ENCODE results near the gene CMPK1. TPM values are rescaled to one million over a fixed set of nuclear protein-coding genes. Genes with fewer than 3 reads are reported as not detected.

The CMPK1 gene
- polyA plus RNA-seq, 1 donor (not counting 4 experiments of a cell fraction or from before 2014, with no cell fraction given) = 63.8 TPM

DNA sequence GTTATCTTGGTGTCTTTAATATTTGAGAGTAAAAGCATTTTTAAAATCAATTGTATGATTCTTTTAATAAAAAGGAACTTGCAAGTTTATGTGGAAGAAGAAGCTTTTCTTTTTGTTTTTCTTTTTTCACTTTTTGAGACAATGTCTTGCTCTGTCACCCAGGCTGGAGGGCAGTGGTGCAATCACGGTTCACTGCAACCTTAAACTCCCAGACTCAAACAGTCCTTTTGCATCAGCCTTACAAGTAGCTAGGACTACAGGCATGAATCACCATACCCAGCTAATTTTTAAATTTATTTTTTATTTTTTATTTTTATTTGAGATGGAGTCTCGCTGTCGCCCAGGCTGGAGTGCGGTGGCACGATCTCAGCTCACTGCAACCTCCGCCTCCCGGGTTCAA lies 34.1 kb downstream of the CMPK1 start:
- Histone ChIP-seq H3K27ac (ENCODE audit: control insufficient read depth, insufficient read depth, low read length) (no peak overlapping the region), H3K9me1 (ENCODE audit: control insufficient read depth, extremely low read depth, insufficient read depth, low read length) (no peaks in the 10 kb centered on the region), H3K4me1 (ENCODE audit: control insufficient read depth, extremely low read depth, insufficient read depth, low read length) (no peaks in the 10 kb centered on the region), H3K9me3 (ENCODE audit: control insufficient read depth, low read depth, low read length) (no peaks in the 10 kb centered on the region), H3K4me2 (ENCODE audit: control insufficient read depth, extremely low read depth, insufficient read depth, low read depth, low read length) (no peak overlapping the region), H3K36me3 (ENCODE audit: control insufficient read depth in 2 of 2, extremely low read depth in 1 of 2, insufficient read depth in 2 of 2, low read length in 2 of 2) (peaks cover 0 to 9% of the 10 kb centered on the region in 2 experiments), H2AFZ (ENCODE audit: control insufficient read depth, low read length) (no peak overlapping the region), H3K27me3 (ENCODE audit: control insufficient read depth, extremely low read depth, insufficient read depth, low read length) (no peaks in the 10 kb centered on the region), H3K79me2 (ENCODE audit: control insufficient read depth, insufficient read depth, low read length) (peaks cover 9% of the 10 kb centered on the region), H4K20me1 (ENCODE audit: control insufficient read depth, extremely low read depth, insufficient read depth, low read length) (no peaks in the 10 kb centered on the region), H3K4me3 (ENCODE audit: control insufficient read depth in 2 of 3, extremely low read depth in 1 of 3, insufficient read depth in 2 of 3, low read depth in 1 of 3, low read length in 3 of 3) (no peak overlapping the region), H3K9ac (ENCODE audit: control insufficient read depth, extremely low read depth, insufficient read depth, low read length) (no peak overlapping the region)
- TF ChIP-seq, protein P1, sequence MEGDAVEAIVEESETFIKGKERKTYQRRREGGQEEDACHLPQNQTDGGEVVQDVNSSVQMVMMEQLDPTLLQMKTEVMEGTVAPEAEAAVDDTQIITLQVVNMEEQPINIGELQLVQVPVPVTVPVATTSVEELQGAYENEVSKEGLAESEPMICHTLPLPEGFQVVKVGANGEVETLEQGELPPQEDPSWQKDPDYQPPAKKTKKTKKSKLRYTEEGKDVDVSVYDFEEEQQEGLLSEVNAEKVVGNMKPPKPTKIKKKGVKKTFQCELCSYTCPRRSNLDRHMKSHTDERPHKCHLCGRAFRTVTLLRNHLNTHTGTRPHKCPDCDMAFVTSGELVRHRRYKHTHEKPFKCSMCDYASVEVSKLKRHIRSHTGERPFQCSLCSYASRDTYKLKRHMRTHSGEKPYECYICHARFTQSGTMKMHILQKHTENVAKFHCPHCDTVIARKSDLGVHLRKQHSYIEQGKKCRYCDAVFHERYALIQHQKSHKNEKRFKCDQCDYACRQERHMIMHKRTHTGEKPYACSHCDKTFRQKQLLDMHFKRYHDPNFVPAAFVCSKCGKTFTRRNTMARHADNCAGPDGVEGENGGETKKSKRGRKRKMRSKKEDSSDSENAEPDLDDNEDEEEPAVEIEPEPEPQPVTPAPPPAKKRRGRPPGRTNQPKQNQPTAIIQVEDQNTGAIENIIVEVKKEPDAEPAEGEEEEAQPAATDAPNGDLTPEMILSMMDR (optimal IDR thresholded peaks at IDR 0.05 in 1 of 3, IDR thresholded peaks at IDR 0.05 in 1 of 3, conservative IDR thresholded peaks at IDR 0.05 in 1 of 3; ENCODE audit: extremely low read depth in 1 of 3, insufficient read depth in 2 of 3, low read length in 3 of 3) = no peak
- TF ChIP-seq EZH2 (IDR thresholded peaks at IDR 0.05; ENCODE audit: low read length) = no peak
- dilution Hi-C loops (cut with MboI; ENCODE audit: extremely low pct_ligation_motif_present, low sequenced_read_pairs) = no loop called here
- DNase-seq (ENCODE audit: low read depth, low spot score) (no peak), FAIRE-seq (no peak)

DNA sequence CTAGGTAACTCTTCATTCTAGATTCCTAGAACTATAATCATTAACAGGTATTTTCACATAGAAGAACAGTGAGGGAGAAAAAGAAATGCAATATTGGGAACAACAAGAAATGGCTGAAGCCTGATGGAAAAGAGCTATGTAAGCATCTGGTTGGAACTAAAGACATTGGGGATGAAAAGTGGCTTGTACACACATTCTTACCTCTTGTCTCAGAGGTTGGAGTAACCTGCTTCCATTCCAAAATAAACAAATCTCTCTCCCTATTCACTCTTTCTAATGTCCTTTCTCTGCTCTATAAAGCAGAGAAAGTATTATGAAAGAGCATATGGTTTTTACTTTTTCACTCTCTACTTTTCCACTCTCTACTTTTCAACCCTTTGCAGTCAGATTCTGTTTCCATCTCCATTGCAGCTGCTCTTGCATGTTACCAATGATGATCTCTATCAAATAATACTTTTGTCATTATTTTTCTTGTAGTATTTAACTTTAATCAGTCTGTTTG lies 37.5 kb downstream of the CMPK1 start:
- TF ChIP-seq, protein P1 (optimal IDR thresholded peaks at IDR 0.05 in 1 of 3, IDR thresholded peaks at IDR 0.05 in 1 of 3, conservative IDR thresholded peaks at IDR 0.05 in 1 of 3; ENCODE audit: extremely low read depth in 1 of 3, insufficient read depth in 2 of 3, low read length in 3 of 3) = no peak
- TF ChIP-seq EZH2 (IDR thresholded peaks at IDR 0.05; ENCODE audit: low read length) = no peak
- H3K9me3 ChIP-seq (ENCODE audit: control insufficient read depth, low read depth, low read length) = no peaks in the 10 kb centered on the region
- no peaks in the 10 kb centered on the region for H3K27me3 ChIP-seq (ENCODE audit: control insufficient read depth, extremely low read depth, insufficient read depth, low read length)
- H2AFZ ChIP-seq (ENCODE audit: control insufficient read depth, low read length) = no peak overlapping the region
- no peak overlapping the region for H3K4me2 ChIP-seq (ENCODE audit: control insufficient read depth, extremely low read depth, insufficient read depth, low read depth, low read length)
- dilution Hi-C loops (cut with MboI; ENCODE audit: extremely low pct_ligation_motif_present, low sequenced_read_pairs) = no loop called here
- H3K9me1 ChIP-seq (ENCODE audit: control insufficient read depth, extremely low read depth, insufficient read depth, low read length) = no peaks in the 10 kb centered on the region
- peaks cover 0 to 10% of the 10 kb centered on the region in 2 experiments for H3K36me3 ChIP-seq (ENCODE audit: control insufficient read depth in 2 of 2, extremely low read depth in 1 of 2, insufficient read depth in 2 of 2, low read length in 2 of 2)
- H3K27ac ChIP-seq (ENCODE audit: control insufficient read depth, insufficient read depth, low read length) = no peak overlapping the region
- DNase-seq (ENCODE audit: low read depth, low spot score) (no peak), FAIRE-seq (no peak)
- no peak overlapping the region for H3K9ac ChIP-seq (ENCODE audit: control insufficient read depth, extremely low read depth, insufficient read depth, low read length)
- no peak overlapping the region for H3K4me3 ChIP-seq (ENCODE audit: control insufficient read depth in 2 of 3, extremely low read depth in 1 of 3, insufficient read depth in 2 of 3, low read depth in 1 of 3, low read length in 3 of 3)
- no peaks in the 10 kb centered on the region for H4K20me1 ChIP-seq (ENCODE audit: control insufficient read depth, extremely low read depth, insufficient read depth, low read length)
- H3K79me2 ChIP-seq (ENCODE audit: control insufficient read depth, insufficient read depth, low read length) = no peaks in the 10 kb centered on the region
- H3K4me1 ChIP-seq (ENCODE audit: control insufficient read depth, extremely low read depth, insufficient read depth, low read length) = no peaks in the 10 kb centered on the region
